OCI-LY1 (cell line): Measurements from ENCODE around the gene CEP104.

Source experiments
- H2AFZ ChIP-seq: fragments of 200-600 bp; sonication (generic), shearing (Covaris generic); 2 replicates; pipeline ENCODE4 v1.6.0; 2014; ENCODE audit warnings: antibody characterized with exemption, mild to moderate bottlenecking, low read length
- H3F3A ChIP-seq: fragments of 200-600 bp; sonication (generic), shearing (Covaris generic); 2 replicates; pipeline ENCODE4 v1.6.0; 2014; ENCODE audit warnings: mild to moderate bottlenecking, antibody characterized with exemption, low read length, moderate library complexity; ENCODE audit not compliant: insufficient read depth
- H3K27ac ChIP-seq: fragments of 200-600 bp; sonication (generic); 2 replicates; pipeline ENCODE4 v1.5.1; 2014; ENCODE audit warnings: low read length, mixed run types, mild to moderate bottlenecking, low read depth; ENCODE audit not compliant: poor library complexity, severe bottlenecking
- H3K27me3 ChIP-seq: fragments of 200-600 bp; sonication (generic); 2 replicates; pipeline ENCODE4 v1.6.0; 2014; ENCODE audit warnings: antibody characterized with exemption, mild to moderate bottlenecking, low read length, moderate library complexity; ENCODE audit not compliant: insufficient read depth
- H3K36me3 ChIP-seq: fragments of 200-600 bp; sonication (generic); 2 replicates; pipeline ENCODE4 v1.6.1; 2014; ENCODE audit warnings: mild to moderate bottlenecking, antibody characterized with exemption, low read length, moderate library complexity, mixed read lengths; ENCODE audit not compliant: insufficient read depth
- H3K4me1 ChIP-seq: fragments of 200-600 bp; sonication (generic); 2 replicates; pipeline ENCODE4 v1.5.1; 2014; ENCODE audit warnings: mild to moderate bottlenecking, low read length, moderate library complexity; ENCODE audit not compliant: insufficient read depth, severe bottlenecking
- H3K4me2 ChIP-seq: fragments of 200-600 bp; sonication (generic), shearing (Covaris generic); 2 replicates; pipeline ENCODE4 v1.6.1; 2014; ENCODE audit warnings: low read length
- H3K4me3 ChIP-seq: fragments of 200-600 bp; sonication (generic); 2 replicates; pipeline ENCODE4 v1.5.1; 2014; ENCODE audit warnings: low read length, low read depth, mild to moderate bottlenecking, mixed read lengths; ENCODE audit not compliant: poor library complexity, severe bottlenecking
- H3K79me2 ChIP-seq: fragments of 200-600 bp; shearing (Covaris generic); 2 replicates; pipeline ENCODE4 v1.6.1; 2016; ENCODE audit warnings: mixed run types, low read length, mixed read lengths; ENCODE audit not compliant: insufficient read depth
- H3K9ac ChIP-seq: fragments of 200-600 bp; sonication (generic), shearing (Covaris generic); 2 replicates; pipeline ENCODE4 v1.6.1; 2014; ENCODE audit warnings: mild to moderate bottlenecking, low read length, mixed read lengths
- H3K9me2 ChIP-seq: fragments of 200-600 bp; sonication (generic), shearing (Covaris generic); 2 replicates; pipeline ENCODE4 v1.6.1; 2014; ENCODE audit warnings: low read depth, mild to moderate bottlenecking, low read length, mixed read lengths
- H3K9me3 ChIP-seq: fragments of 200-600 bp; shearing (Covaris generic); 2 replicates; pipeline ENCODE4 v1.6.1; 2014; ENCODE audit warnings: low read length, mixed read lengths
- H4K20me1 ChIP-seq: fragments of 200-600 bp; sonication (generic), shearing (Covaris generic); 2 replicates; pipeline ENCODE4 v1.6.0; 2016; ENCODE audit warnings: mild to moderate bottlenecking, low read length; ENCODE audit not compliant: insufficient read depth
- CTCF ChIP-seq: fragments of 200-600 bp; sonication (generic), shearing (Covaris generic); IDR thresholded peaks from 2 replicates; pipeline ENCODE4 v1.5.1; 2017; ENCODE audit warnings: mild to moderate bottlenecking, antibody characterized with exemption, low read length, moderate library complexity, mixed read lengths
- EZH2 ChIP-seq: fragments of 200-600 bp; sonication (generic), shearing (Covaris generic); IDR thresholded peaks from 2 replicates; pipeline ENCODE4 v1.8.0; 2017; ENCODE audit warnings: borderline replicate concordance, mixed run types, mild to moderate bottlenecking, antibody characterized with exemption, low read length, moderate library complexity, mixed read lengths

The CEP104 gene

GRCh38 chr1:3900969-3901529 is 44.0 kb upstream of the CEP104 start:
- Histone ChIP-seq H3K4me3 (peak overlapping the region; percentile 92), H3F3A (0 out of 2 replicates have a peak, but pooled peaks cover 6% of the 10 kb centered on the region), H3K27me3 (no peaks in the 10 kb centered on the region), H3K36me3 (peaks cover 7% of the 10 kb centered on the region), H3K27ac (peak overlapping the region; percentile 97), H3K4me1 (peaks cover 59% of the 10 kb centered on the region), H3K4me2 (peak overlapping the region; percentile 86), H3K9ac (peak overlapping the region; percentile 84), H4K20me1 (no peaks in the 10 kb centered on the region), H2AFZ (no peak overlapping the region), H3K79me2 (peaks cover 25% of the 10 kb centered on the region), H3K9me2 (no peaks in the 10 kb centered on the region), H3K9me3 (0 out of 2 replicates have a peak, but pooled peaks cover 3% of the 10 kb centered on the region)
- TF ChIP-seq EZH2 = no peak
- TF ChIP-seq CTCF = no peak

- peak within 1 kb of the TSS; percentile 97 for H3K27ac ChIP-seq
- 0 out of 2 replicates have a peak, but pooled peaks cover 6% of the 10 kb centered on the region for H3F3A ChIP-seq
- peaks cover 52% of the 10 kb centered on the region for H3K4me1 ChIP-seq
- no peak within 1 kb of the TSS for H2AFZ ChIP-seq
- no peaks in the 10 kb centered on the region for H3K9me2 ChIP-seq
- no peaks in the 10 kb centered on the region for H4K20me1 ChIP-seq
- H3K36me3 ChIP-seq = peaks cover 14% of the 10 kb centered on the region
- H3K9me3 ChIP-seq = 0 out of 2 replicates have a peak, but pooled peaks cover 3% of the 10 kb centered on the region
- peak within 1 kb of the TSS; percentile 89 for H3K4me2 ChIP-seq
- TF ChIP-seq EZH2 (no peak), CTCF (no peak)
- H3K79me2 ChIP-seq = peaks cover 25% of the 10 kb centered on the region
- no peaks in the 10 kb centered on the region for H3K27me3 ChIP-seq
- peak within 1 kb of the TSS; percentile 84 for H3K9ac ChIP-seq
- peak within 1 kb of the TSS; percentile 92 for H3K4me3 ChIP-seq
Measured at GRCh38 chr1:3900150-3900968, 43.3 kb upstream of the CEP104 start, which contains the start of gene C1orf174. TSS of gene C1orf174 (minus strand) at chr1:3900272. CDS start at chr1:3900186, 86 bp downstream.

GRCh38 chr1:3899754-3900149 is 42.7 kb upstream of the CEP104 start:
- peaks cover 20% of the 10 kb centered on the region for H3K36me3 ChIP-seq
- H4K20me1 ChIP-seq = no peaks in the 10 kb centered on the region
- no peaks in the 10 kb centered on the region for H3K27me3 ChIP-seq
- no peak overlapping the region for H2AFZ ChIP-seq
- H3K9ac ChIP-seq = peak overlapping the region; percentile 84
- peak overlapping the region; percentile 89 for H3K4me2 ChIP-seq
- peaks cover 25% of the 10 kb centered on the region for H3K79me2 ChIP-seq
- 0 out of 2 replicates have a peak, but pooled peaks cover 3% of the 10 kb centered on the region for H3K9me3 ChIP-seq
- no peaks in the 10 kb centered on the region for H3K9me2 ChIP-seq
- no peak for TF ChIP-seq EZH2
- 0 out of 2 replicates have a peak, but pooled peaks have one; percentile 0 for TF ChIP-seq CTCF
- H3K4me1 ChIP-seq = peaks cover 46% of the 10 kb centered on the region
- peak overlapping the region; percentile 92 for H3K4me3 ChIP-seq
- 0 out of 2 replicates have a peak, but pooled peaks cover 6% of the 10 kb centered on the region for H3F3A ChIP-seq
- peak overlapping the region; percentile 97 for H3K27ac ChIP-seq
